Hepatocyte (in vitro differentiated cells): ENCODE data around the gene OR10H5. TPM values are rescaled to one million over a fixed set of nuclear protein-coding genes. Genes with fewer than 3 reads are reported as not detected.
"Not testable (repeated sequence)": the region's sequence is repeated elsewhere in the genome, so short reads cannot be mapped to it uniquely, and the experiment has no call there.

Experiments used
- DNase-seq: peaks from one replicate; pipeline ENCODE4 v3.0.0-alpha.2; 2016; ENCODE audit warnings: low spot score
- H2AFZ ChIP-seq: fragments of 200-600 bp; sonication (generic); 2 replicates; pipeline ENCODE4 v1.6.0; 2016; ENCODE audit warnings: antibody characterized with exemption, mild to moderate bottlenecking
- H3K27ac ChIP-seq: fragments of 200-600 bp; sonication (generic); 2 replicates; pipeline ENCODE4 v1.5.1; 2016; ENCODE audit warnings: mild to moderate bottlenecking
- H3K27me3 ChIP-seq: fragments of 200-600 bp; sonication (generic); 2 replicates; pipeline ENCODE4 v1.6.1; 2016
- H3K36me3 ChIP-seq: fragments of 200-600 bp; sonication (generic); replicated peaks from 2 replicates; pipeline ENCODE4 v1.5.1; 2016; ENCODE audit warnings: low read depth; ENCODE audit not compliant: insufficient read depth
- H3K4me1 ChIP-seq: fragments of 200-600 bp; sonication (generic); 2 replicates; pipeline ENCODE4 v1.5.1; 2016; ENCODE audit warnings: mild to moderate bottlenecking, moderate library complexity; ENCODE audit not compliant: insufficient read depth
- H3K4me2 ChIP-seq: fragments of 200-600 bp; sonication (generic); 2 replicates; pipeline ENCODE4 v1.6.0; 2016
- H3K4me3 ChIP-seq: fragments of 200-600 bp; sonication (generic); 2 replicates; pipeline ENCODE4 v1.5.1; 2016; ENCODE audit warnings: mild to moderate bottlenecking
- H3K79me2 ChIP-seq: fragments of 200-600 bp; sonication (generic); 2 replicates; pipeline ENCODE4 v1.6.0; 2017; ENCODE audit warnings: mild to moderate bottlenecking
- H3K9me2 ChIP-seq: fragments of 200-600 bp; sonication (generic); replicated peaks from 2 replicates; pipeline ENCODE4 v1.6.0; 2017; ENCODE audit warnings: mild to moderate bottlenecking; ENCODE audit not compliant: insufficient read depth
- H3K9me3 ChIP-seq: fragments of 200-600 bp; sonication (generic); 2 replicates; pipeline ENCODE4 v1.5.1; 2016; ENCODE audit warnings: low read depth, mild to moderate bottlenecking
- H4K20me1 ChIP-seq: fragments of 200-600 bp; sonication (generic); 2 replicates; pipeline ENCODE4 v1.6.0; 2016; ENCODE audit warnings: mild to moderate bottlenecking; ENCODE audit not compliant: insufficient read depth, poor library complexity, severe bottlenecking
- EZH2 ChIP-seq: fragments of 200-600 bp; sonication (generic); IDR thresholded peaks from 2 replicates; pipeline ENCODE4 v1.6.1; 2016; ENCODE audit warnings: antibody characterized with exemption, mild to moderate bottlenecking, borderline replicate concordance
- EZH2phosphoT487 ChIP-seq: fragments of 200-600 bp; sonication (generic); IDR thresholded peaks from one replicate; pipeline ENCODE4 v1.6.1; 2018; ENCODE audit warnings: antibody characterized with exemption, mild to moderate bottlenecking, low read depth, moderate library complexity; ENCODE audit not compliant: unreplicated experiment, severe bottlenecking
- WGBS: methylation state at CpG from one replicate; pipeline ENCODE4 v1.1.6; 2016; ENCODE audit warnings: low lambda C conversion rate; ENCODE audit errors: missing lambda C conversion rate; 5-methylcytosine and 5-hydroxymethylcytosine counted together
- polyA plus RNA-seq: library from polyadenylated mRNA; unstranded; fragments of >200 nt; fragmentation: Nextera tagmentation; extraction: Ambion mirVana; gene quantifications from 2 replicates; pipeline ENCODE4 v1.2.1, GENCODE V29; 2016
- total RNA-seq: library from RNA; depleted of rRNA; stranded (reverse); fragments of >200 nt; gene quantifications from 2 replicates; pipeline ENCODE4 v1.2.3, GENCODE V29; 2014
- TF ChIP-seq, protein P1 (sequence below): fragments of 200-600 bp; sonication (generic); IDR thresholded peaks from 2 replicates; pipeline ENCODE4 v1.5.1; 2016; ENCODE audit warnings: antibody characterized with exemption, mild to moderate bottlenecking; ENCODE audit not compliant: poor library complexity

Gene OR10H5
- total and polyA plus RNA-seq, 2 experiments from 2014 or later: not detected

DNA sequence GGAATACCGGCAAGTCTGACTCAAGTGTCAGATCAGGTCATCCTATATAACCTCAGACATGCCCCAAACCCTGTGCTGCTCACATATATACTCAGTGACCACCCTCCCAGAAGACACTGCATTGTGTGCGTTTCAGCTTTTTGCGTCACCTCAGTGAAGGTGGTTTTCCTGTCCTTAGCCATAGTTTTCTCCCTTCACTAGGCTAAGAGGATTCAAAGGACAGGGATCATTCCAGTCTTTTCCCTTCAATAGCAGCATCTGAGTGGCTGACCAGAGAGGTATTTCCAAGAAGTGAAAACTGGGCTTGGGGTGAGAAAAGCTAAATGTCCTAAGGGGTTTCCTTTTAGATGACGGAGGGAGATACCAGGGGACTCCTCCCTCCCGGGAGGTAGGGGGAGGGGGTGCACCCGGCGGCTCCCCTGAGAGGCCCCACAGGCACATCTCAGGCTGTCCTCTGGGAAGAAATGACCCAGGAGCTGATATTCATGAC, 40.7 kb downstream of the OR10H5 start:
- no peak overlapping the region for H3K27ac ChIP-seq

DNA sequence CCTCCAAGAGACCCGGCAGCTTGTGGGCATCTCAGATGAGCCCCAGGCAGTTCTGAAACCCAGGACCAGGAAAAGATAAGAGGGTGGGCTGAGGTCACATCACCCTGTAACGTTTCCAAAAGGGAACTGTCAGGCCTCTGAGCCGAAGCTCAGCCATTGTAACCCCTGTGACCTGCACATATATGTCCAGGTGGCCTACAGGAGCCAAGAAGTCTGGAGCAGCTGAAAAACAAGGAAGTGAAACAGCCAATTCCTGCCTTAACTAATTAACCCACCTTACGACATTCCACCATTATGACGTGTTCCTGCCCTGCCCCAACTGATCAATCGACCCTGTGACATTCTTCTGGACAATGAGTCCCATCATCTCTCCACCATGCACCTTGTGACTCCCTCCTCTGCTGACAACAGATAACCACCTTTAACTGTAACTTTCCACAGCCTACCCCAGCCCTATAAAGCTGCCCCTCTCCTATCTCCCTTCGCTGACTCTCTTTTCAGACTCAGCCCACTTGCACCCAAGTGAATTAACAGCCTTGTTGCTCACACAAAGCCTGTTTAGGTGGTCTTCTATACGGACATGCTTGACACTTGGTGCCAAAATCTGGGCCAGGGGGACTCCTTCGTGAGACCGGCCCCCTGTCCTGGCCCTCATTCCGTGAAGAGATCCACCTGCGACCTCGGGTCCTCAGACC, 41.3 kb downstream of the OR10H5 start:
- not testable (repeated sequence) for H4K20me1 ChIP-seq, H3K4me1 ChIP-seq, H3K4me2 ChIP-seq, H3K27ac ChIP-seq, H3K4me3 ChIP-seq, H3K9me2 ChIP-seq, H3K9me3 ChIP-seq, H2AFZ ChIP-seq, DNase-seq, H3K79me2 ChIP-seq, H3K27me3 ChIP-seq, H3K36me3 ChIP-seq
- WGBS: 62% methylated on average over 13 of the region's 13 CpGs

More for the DNA sequence above, 40.7 kb downstream of the OR10H5 start:
- Histone ChIP-seq H2AFZ (no peak overlapping the region), H3K36me3 (no peaks in the 10 kb centered on the region), H3K9me3 (no peaks in the 10 kb centered on the region), H4K20me1 (no peaks in the 10 kb centered on the region), H3K9me2 (no peaks in the 10 kb centered on the region), H3K79me2 (no peaks in the 10 kb centered on the region), H3K4me1 (no peaks in the 10 kb centered on the region), H3K27me3 (no peaks in the 10 kb centered on the region), H3K4me3 (no peak overlapping the region), H3K4me2 (no peak overlapping the region)
- WGBS: 92% methylated on average over 7 of the region's 7 CpGs
- TF ChIP-seq, protein P1, sequence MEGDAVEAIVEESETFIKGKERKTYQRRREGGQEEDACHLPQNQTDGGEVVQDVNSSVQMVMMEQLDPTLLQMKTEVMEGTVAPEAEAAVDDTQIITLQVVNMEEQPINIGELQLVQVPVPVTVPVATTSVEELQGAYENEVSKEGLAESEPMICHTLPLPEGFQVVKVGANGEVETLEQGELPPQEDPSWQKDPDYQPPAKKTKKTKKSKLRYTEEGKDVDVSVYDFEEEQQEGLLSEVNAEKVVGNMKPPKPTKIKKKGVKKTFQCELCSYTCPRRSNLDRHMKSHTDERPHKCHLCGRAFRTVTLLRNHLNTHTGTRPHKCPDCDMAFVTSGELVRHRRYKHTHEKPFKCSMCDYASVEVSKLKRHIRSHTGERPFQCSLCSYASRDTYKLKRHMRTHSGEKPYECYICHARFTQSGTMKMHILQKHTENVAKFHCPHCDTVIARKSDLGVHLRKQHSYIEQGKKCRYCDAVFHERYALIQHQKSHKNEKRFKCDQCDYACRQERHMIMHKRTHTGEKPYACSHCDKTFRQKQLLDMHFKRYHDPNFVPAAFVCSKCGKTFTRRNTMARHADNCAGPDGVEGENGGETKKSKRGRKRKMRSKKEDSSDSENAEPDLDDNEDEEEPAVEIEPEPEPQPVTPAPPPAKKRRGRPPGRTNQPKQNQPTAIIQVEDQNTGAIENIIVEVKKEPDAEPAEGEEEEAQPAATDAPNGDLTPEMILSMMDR: no peak
- TF ChIP-seq EZH2: no peak
- TF ChIP-seq EZH2phosphoT487: no peak
- no peak for DNase-seq

DNA sequence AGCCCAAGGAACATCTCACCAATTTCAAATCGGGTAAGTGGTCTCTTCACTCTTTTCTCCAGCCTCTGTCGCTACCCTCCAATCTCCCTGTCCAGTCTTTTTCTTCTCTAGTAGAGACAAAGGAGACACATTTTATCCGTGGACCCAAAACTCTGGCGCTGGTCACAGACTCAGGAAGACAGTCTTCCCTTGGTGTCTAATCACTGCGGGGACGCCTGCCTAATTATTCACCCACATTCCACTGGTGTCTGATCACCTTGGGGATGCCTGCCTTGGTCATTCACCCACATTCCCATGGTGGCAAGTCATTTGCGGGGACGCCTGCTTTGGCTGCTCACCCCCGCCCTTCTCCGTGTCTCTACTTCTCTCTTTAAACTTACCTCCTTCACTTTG, 41.8 kb downstream of the OR10H5 start:
- Histone ChIP-seq H3K4me2 (no peak overlapping the region), H3K4me3 (no peak overlapping the region), H4K20me1 (no peaks in the 10 kb centered on the region), H2AFZ (no peak overlapping the region), H3K4me1 (no peaks in the 10 kb centered on the region), H3K36me3 (no peaks in the 10 kb centered on the region), H3K9me3 (no peaks in the 10 kb centered on the region), H3K27ac (no peak overlapping the region), H3K79me2 (no peaks in the 10 kb centered on the region), H3K27me3 (no peaks in the 10 kb centered on the region), H3K9me2 (no peaks in the 10 kb centered on the region)
- DNase-seq: no peak
- 76% methylated on average over 10 of the region's 10 CpGs for WGBS
- TF ChIP-seq, protein P1: no peak
- TF ChIP-seq EZH2phosphoT487 (no peak), EZH2 (no peak)

DNA sequence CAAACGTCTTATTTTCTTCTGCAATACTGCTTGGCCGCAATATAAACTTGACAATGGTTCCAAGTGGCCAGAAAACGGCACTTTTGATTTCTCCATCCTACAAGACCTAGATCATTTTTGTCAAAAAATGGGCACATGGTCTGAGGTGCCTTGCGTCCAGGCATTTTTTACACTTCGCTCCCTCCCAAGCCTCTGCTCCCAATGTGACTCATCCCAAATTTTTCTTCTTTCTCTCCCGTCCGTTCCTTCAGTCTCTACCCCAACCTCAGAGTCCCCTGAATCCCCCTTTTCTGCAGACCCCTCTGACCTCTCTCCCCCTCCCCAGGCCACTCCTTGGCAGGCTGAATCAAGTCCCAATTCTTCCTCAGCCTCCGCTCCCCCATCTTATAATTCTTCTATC, 42.3 kb downstream of the OR10H5 start:
- no peaks in the 10 kb centered on the region for H3K4me1 ChIP-seq
- no peaks in the 10 kb centered on the region for H3K9me3 ChIP-seq
- H3K4me2 ChIP-seq: no peak overlapping the region
- no peaks in the 10 kb centered on the region for H3K36me3 ChIP-seq
- no peaks in the 10 kb centered on the region for H3K9me2 ChIP-seq
- no peaks in the 10 kb centered on the region for H3K27me3 ChIP-seq
- H2AFZ ChIP-seq: no peak overlapping the region
- no peak overlapping the region for H3K4me3 ChIP-seq
- no peaks in the 10 kb centered on the region for H3K79me2 ChIP-seq
- no peak for DNase-seq
- H4K20me1 ChIP-seq: no peaks in the 10 kb centered on the region
- 82% methylated on average over 8 of the region's 8 CpGs for WGBS
- TF ChIP-seq, protein P1: no peak
- TF ChIP-seq EZH2 (no peak), EZH2phosphoT487 (no peak)
- H3K27ac ChIP-seq: no peak overlapping the region
